Activated gamma-delta T cell treated with Interleukin-2 at 50 U/mL for 16 hours (primary cell): ENCODE results near the gene GPR12.

Source experiments
- DNase-seq: peaks from one replicate; pipeline ENCODE4 v3.0.0-alpha.2; 2020

The GPR12 gene

GRCh38 chr13:26759907-26760831 lies at the start of gene GPR12:
Gene GPR12 (minus strand): TSS chr13:26760786. CDS start chr13:26759827, 959 bp downstream.
- no peak for DNase-seq

- no peak for DNase-seq
These were observed 49.5 kb upstream of the GPR12 start for GRCh38 chr13:26810095-26810494.

GRCh38 chr13:26806891-26807290 lies 46.3 kb upstream of the GPR12 start:
- no peak for DNase-seq

GRCh38 chr13:26787961-26788360 lies 27.4 kb upstream of the GPR12 start:
- no peak for DNase-seq

- no peak for DNase-seq
These were observed 26.2 kb upstream of the GPR12 start for GRCh38 chr13:26786651-26787295.

GRCh38 chr13:26785838-26786630 lies 25.4 kb upstream of the GPR12 start:
- peak; percentile 66 for DNase-seq

- DNase-seq, result peak; percentile 9
These were observed 24.4 kb upstream of the GPR12 start for GRCh38 chr13:26784704-26785639.

GRCh38 chr13:26780411-26780810 lies 19.8 kb upstream of the GPR12 start:
- DNase-seq, result no peak

- no peak for DNase-seq
These were observed 18.7 kb upstream of the GPR12 start for GRCh38 chr13:26779321-26779720.

GRCh38 chr13:26772531-26772930 lies 11.9 kb upstream of the GPR12 start:
- no peak for DNase-seq

GRCh38 chr13:26771796-26772195 lies 11.2 kb upstream of the GPR12 start:
- DNase-seq, result no peak

- no peak for DNase-seq
These were observed 2.3 kb upstream of the GPR12 start for GRCh38 chr13:26762745-26763345.

- no peak for DNase-seq
These were observed 421 bp upstream of the GPR12 start for GRCh38 chr13:26760832-26761582.

- no peak for DNase-seq
These were observed 1.2 kb downstream of the GPR12 start for GRCh38 chr13:26759249-26759906.

- DNase-seq, result no peak
These were observed 2.0 kb downstream of the GPR12 start for GRCh38 chr13:26758496-26759157.

- no peak for DNase-seq
These were observed 3.6 kb downstream of the GPR12 start for GRCh38 chr13:26756961-26757360.

GRCh38 chr13:26752671-26753070 lies 7.9 kb downstream of the GPR12 start:
- DNase-seq, result no peak

GRCh38 chr13:26749905-26750304 lies 10.7 kb downstream of the GPR12 start:
- DNase-seq, result no peak

- DNase-seq, result no peak
These were observed 11.3 kb downstream of the GPR12 start for GRCh38 chr13:26749285-26749684.

- DNase-seq, result no peak
These were observed 12.9 kb downstream of the GPR12 start for GRCh38 chr13:26747706-26748105.
